Tongue (tissue), 2 donors: ENCODE results near the gene KCNQ2. TPM values are rescaled to one million over a fixed set of nuclear protein-coding genes. Genes with fewer than 3 reads are reported as not detected.

Experiments
- DNase-seq: peaks from one replicate; pipeline ENCODE4 v3.0.0-alpha.2; 2015
- total RNA-seq: library from RNA; depleted of rRNA; stranded (reverse); fragments of >200 nt; gene quantifications from one replicate; pipeline ENCODE4 v1.2.3, GENCODE V29; 2014

The KCNQ2 gene
- total RNA-seq, 1 donor from 2014 or later = 2.6 TPM

DNA sequence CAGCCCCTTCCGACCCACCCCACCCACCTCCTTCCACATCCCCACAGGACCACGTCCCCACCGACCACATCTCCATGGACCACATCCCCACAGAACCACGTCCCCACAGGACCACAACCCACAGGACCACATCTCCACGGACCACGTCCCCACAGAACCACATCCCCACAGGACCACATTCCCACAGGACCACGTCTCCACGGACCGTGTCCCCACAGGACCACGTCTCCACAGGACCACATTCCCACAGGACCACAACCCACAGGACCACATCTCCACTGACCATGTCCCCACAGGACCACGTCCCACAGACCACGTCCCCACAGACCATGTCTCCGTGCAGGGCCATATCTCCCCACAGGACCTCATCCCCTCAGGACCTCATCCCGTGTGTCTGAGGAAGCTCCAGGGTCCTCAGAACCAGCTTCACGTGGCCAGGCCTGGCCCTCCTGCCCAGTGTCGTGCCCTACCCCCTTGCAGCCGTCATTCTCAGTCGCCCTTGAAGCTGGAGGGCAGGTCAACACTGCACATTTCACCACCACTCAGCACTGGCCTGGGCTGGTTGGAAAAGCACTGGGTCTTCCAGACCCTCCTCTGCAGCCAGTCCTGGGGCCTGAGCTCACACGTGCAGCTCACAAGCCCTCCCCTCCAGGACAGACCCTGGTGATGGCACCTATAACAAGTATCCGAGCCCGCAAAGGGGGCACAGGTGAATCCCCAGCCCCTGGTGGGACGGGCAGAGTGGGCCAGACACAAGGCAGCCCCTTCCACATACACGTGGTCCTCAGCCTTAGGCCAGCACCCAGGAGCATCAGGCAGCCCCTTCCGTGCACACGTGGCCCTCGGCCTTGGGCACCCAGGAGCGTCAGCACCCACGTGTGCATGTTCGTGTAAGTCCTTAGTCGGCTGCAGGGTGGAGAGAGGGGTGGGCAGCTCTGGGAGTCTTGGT, 115.2 kb downstream of the KCNQ2 start:
- DNase-seq = no peak

GRCh38 chr20:63356511-63356910, 115.9 kb downstream of the KCNQ2 start:
- no peak for DNase-seq

- DNase-seq = no peak
These were observed 116.6 kb downstream of the KCNQ2 start for GRCh38 chr20:63355781-63356295.

GRCh38 chr20:63354636-63355350, 117.7 kb downstream of the KCNQ2 start:
- no peak for DNase-seq

GRCh38 chr20:63352811-63353221, 119.6 kb downstream of the KCNQ2 start:
- DNase-seq = no peak

DNA sequence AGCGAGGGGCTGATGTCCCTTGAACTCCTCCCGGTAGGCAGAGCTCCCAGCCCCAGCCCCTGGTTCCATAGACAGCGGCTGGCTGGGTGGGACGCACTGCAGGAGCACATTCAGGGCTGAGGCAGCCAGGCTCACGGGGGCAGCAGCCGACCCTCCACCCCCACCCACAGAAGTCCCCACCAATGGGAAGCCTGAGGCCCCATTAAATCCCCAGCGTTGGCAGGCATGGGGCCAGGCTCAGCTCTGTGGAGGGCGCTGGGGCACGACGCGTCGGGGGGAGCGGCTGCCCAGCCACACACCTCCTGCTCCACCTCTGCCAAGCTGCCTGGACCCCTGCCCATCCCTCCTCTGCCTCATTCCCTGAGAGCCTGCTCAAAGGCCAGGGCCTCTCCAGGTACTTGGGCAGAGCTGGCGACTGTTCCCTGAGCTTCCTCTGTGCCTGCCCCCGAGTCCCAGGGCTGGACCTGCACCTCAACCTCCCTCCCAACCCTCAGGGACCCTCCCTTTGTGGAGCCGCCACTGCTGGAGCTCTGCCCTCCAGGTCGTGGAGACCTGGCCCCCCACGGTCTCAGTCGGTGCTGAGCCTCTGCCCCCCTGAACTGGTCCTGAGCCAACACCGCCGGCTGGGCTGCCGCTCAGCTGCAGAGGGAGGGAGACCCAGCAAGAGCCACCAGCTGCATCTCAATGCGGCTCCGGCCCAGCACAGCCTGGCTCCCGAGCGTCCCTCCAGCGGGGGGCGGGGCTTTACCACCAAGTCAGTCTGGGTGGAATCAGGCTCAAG, 120.5 kb downstream of the KCNQ2 start:
- DNase-seq = peak; percentile 94

- no peak for DNase-seq
These were observed 121.1 kb downstream of the KCNQ2 start for GRCh38 chr20:63351326-63351700.

DNA sequence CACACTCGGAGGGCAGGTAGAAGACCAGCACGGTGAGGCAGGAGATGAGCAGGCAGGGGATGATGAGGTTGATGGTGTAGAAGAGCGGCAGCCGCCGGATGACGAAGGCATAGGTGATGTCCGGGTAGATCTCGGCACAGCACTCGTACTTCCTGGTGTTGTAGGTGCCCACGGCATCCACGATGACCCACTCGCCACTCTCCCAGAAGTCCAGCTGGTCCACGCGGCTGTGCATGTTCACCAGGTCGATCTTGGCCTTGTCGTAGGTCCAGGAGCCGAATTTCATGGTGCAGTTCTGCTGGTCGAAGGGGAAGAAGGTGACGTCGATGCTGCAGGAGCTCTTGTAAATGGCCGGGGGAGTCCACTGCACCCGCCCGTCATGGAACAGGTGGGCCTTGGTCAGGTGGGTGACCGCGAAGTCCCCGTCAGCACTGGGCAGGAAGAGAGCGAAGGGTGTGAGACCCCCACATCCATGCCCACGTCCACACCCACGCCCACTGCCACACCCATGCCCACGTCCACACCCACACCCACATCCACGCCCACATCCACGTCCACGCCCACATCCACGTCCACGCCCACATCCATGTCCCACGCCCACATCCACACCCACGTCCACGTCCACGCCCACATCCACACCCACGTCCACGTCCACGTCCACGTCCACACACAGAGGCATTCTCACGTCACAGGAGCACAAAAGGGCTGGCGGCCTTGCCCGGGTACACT, 121.7 kb downstream of the KCNQ2 start:
- no peak for DNase-seq

Other genes starting within 250 kb of the KCNQ2 start
- gene BIRC7, start 236.8 kb downstream of the KCNQ2 start, total RNA-seq = 0.31 TPM
- gene NKAIN4, start 218.2 kb downstream of the KCNQ2 start, total RNA-seq = 10.4 TPM
- 47.1 TPM for gene ARFGAP1, start 199.8 kb downstream of the KCNQ2 start, total RNA-seq
- gene COL20A1, start 179.5 kb downstream of the KCNQ2 start, total RNA-seq = 6.2 TPM
- gene CHRNA4, start 111.3 kb downstream of the KCNQ2 start, total RNA-seq = 1.8 TPM
- 858 TPM for gene EEF1A2, start 26.4 kb upstream of the KCNQ2 start, total RNA-seq
- gene PPDPF, start 48.1 kb upstream of the KCNQ2 start, total RNA-seq = 35.2 TPM
- 4.6 TPM for gene PTK6, start 64.7 kb upstream of the KCNQ2 start, total RNA-seq
- gene SRMS, start 75.1 kb upstream of the KCNQ2 start, total RNA-seq = not detected
- 0.10 TPM for gene FNDC11, start 81.5 kb upstream of the KCNQ2 start, total RNA-seq
- 27.1 TPM for gene HELZ2, start 101.6 kb upstream of the KCNQ2 start, total RNA-seq
- 9.9 TPM for gene GMEB2, start 154.4 kb upstream of the KCNQ2 start, total RNA-seq
- gene STMN3, start 180.8 kb upstream of the KCNQ2 start, total RNA-seq = 15.6 TPM
- gene RTEL1, start 185.7 kb upstream of the KCNQ2 start, total RNA-seq = 9.2 TPM
- 1.1 TPM for gene TNFRSF6B, start 224.0 kb upstream of the KCNQ2 start, total RNA-seq
- 36.3 TPM for gene ARFRP1, start 235.3 kb upstream of the KCNQ2 start, total RNA-seq
- gene ZGPAT, start 235.4 kb upstream of the KCNQ2 start, total RNA-seq = 14.1 TPM